HG03139 (cell line): ENCODE data around the gene HSPBP1.

Experiments
- ATAC-seq: cut with Tn5 transposase; IDR thresholded peaks from one replicate; pipeline ENCODE4 v1.9.1; 2021; ENCODE audit not compliant: unreplicated experiment

Gene HSPBP1

GRCh38 chr19:55305491-55305890 is 25.6 kb upstream of the HSPBP1 start:
- no peak for ATAC-seq

DNA sequence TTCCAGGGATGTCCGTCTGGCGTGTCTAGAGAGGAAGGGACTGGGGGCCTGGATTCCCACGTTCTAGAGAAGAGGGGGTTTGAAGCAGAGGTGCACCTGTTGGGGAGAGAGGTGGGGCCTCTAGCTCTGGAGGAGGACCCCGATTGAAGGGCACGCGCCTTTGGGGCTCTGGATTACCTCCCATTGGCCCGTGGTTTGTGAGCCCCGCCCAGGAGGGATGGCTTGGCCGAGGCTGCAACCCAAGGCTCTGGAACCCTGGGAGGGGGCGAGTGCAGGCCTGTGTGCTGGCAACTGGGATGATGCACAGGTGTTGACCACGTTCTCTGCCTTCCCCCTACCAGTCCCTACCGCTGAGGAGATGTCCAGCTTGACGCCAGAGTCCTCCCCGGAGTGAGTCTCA is 25.1 kb upstream of the HSPBP1 start:
- ATAC-seq, result no peak

GRCh38 chr19:55304279-55304978 is 24.5 kb upstream of the HSPBP1 start:
- ATAC-seq, result no peak

GRCh38 chr19:55303477-55303876 is 23.6 kb upstream of the HSPBP1 start:
- no peak for ATAC-seq

- no peak for ATAC-seq
These were observed 22.4 kb upstream of the HSPBP1 start for GRCh38 chr19:55302318-55302703.

GRCh38 chr19:55301459-55302317 is 21.8 kb upstream of the HSPBP1 start:
- ATAC-seq, result peak; percentile 52

DNA sequence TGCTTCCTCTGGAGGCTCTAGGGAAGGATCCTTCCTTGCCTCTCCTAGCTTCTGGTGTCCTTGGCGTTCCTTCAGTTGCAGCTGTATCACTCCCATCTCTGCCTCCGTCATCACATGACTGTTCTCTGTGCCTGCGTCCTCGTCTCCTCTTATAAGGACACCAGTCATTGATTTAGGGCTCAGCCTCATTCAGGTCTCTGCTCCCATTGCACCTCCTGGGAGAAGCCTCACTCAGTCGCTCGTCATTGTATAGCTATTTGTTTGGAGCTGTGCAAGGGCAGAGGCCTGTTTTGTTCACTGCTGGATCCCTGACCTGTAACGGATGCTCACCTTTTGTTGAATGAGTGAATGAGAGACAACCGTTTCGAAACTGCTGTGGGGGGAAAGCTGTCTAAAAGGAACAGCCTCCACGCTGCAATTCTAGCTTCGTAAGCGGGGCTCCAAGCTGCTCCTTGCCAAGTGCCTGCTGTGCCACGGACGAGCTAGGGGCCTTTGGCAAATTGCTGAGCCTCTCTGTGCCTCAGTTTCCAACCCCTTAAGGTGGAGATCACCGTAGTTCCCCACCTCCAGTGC is 21.1 kb upstream of the HSPBP1 start:
- no peak for ATAC-seq

GRCh38 chr19:55299991-55300390 is 20.1 kb upstream of the HSPBP1 start:
- no peak for ATAC-seq

GRCh38 chr19:55297267-55297666 is 17.4 kb upstream of the HSPBP1 start:
- ATAC-seq, result no peak

- no peak for ATAC-seq
These were observed 9.3 kb upstream of the HSPBP1 start for GRCh38 chr19:55289117-55289796.

GRCh38 chr19:55287361-55288079 is 7.6 kb upstream of the HSPBP1 start:
- ATAC-seq, result no peak

DNA sequence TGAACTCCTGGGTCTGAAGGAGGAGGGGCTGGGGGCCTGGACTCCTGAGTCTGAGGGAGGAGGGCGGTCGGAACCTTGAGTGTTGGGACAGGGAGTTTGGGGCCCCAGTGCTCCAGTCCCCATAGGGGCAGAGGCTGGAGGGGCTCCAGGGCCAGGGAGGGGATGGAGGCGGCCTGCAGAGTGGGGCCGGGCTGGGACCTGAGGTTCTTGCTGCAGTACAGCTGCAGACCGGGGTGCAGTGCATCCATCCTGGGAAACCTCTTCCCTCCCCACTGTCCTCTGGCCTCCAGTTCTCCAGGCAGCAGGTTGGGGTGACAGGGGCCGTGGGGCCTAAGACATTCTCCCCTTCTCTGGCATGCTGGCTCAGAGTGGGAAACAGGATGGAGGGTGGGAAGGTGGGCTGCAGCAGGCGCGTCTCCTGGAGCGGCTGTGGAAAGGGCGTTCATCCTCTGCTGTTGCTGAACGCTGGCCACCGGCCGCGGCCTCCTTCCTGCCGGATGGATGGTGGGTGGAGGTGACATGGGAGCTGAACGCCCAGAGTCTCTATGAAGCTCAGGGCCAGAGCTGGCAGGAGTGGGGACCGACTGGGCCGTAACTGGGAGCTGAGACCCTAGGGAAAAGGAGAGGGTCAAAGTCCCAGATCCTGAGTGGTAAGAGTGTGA is 5.5 kb upstream of the HSPBP1 start:
- no peak for ATAC-seq

DNA sequence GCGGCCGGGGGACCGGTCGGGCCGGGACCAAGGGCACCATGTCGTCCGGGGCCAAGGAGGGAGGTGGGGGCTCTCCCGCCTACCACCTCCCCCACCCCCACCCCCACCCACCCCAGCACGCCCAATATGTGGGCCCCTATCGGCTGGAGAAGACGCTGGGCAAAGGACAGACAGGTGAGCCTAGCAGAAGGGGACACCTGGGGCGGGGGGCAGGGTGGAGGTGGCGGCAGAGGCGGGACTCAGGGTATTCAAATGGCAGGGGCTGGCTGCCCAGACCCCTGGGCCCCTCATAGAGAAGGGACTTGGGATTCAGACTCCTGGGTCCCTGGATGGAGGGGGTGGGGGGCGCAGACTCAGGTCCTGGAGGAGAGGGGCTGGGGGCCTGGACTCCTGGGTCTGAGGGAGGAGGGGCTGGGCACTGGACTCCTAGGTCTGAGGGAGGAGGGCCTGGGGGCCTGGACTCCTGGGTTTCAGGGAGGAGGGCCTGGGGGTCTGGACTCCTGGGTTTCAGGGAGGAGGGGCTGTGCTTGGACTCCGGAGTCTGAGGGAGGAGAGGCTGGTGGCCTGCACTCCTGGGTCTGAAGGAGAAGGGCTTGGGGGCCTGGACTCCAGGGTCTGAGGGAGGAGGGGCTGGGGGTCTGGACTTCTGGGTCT is 4.6 kb upstream of the HSPBP1 start:
- ATAC-seq, result no peak

DNA sequence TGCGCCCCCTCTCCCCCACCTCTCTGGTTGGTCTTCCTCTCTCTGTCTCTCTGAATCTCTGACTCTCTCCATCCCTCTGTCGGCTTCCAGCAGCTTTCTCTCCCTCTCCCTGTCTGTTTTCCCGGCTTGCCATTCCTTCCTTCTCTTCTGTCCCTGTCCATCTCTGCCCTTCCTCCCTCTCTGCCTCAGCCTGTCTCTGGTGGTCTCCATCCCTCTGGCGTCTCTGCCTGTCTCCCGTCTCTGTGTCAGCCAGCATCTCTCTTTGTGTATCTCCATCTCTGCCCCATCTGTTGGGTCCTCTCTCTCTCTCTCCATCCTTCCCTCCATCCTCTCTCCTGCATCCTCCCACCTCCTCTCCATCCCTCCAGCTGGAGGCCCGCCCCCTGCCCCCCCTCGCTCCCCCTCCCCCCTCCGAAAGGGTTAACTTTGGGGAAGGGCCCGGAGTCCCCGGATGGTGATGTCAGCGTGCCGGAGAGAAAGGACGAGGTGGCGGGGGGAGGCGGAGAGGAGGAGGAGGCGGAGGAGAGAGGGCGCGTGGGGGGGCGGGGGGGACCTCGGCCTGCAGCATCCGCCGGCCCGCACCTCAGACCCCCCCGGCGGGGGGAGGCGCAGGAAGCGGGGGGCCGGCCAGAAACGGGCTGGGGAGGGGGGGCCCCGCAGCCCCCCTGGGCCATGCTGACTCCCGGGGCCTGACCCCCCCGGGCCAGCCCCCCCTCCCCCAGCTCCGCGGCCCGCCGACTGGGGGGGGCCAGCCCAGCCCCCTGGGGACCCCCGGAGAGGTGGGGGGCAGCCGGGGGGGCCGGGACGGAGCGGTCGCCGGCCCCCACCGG is 3.9 kb upstream of the HSPBP1 start, which contains the start of gene BRSK1:
TSS of gene BRSK1 (plus strand) at position 450 of the 830 bp plus-strand sequence. CDS start 446 bp downstream, outside the sequence.
- ATAC-seq, result no peak

DNA sequence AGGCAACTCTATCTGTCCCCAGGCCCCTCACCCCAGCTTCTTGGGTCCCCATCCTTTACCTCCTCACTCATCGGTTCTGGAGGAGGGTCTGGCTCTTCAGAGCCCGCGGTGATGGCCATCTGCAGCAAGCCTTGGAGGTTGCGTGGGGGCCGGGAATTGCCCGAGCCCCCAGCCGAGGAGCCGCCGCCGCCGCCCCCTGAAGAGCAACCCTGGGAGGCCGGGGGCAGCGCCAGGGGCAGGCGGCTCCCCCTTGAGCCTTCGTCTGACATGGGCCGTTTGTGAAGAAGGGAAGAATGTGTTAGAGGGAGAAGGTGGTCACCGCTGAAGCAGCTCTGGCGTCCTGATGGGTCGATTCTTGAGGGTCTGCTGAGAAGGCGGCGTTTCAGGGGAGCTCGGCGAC is 570 bp downstream of the HSPBP1 start:
- ATAC-seq, result no peak

DNA sequence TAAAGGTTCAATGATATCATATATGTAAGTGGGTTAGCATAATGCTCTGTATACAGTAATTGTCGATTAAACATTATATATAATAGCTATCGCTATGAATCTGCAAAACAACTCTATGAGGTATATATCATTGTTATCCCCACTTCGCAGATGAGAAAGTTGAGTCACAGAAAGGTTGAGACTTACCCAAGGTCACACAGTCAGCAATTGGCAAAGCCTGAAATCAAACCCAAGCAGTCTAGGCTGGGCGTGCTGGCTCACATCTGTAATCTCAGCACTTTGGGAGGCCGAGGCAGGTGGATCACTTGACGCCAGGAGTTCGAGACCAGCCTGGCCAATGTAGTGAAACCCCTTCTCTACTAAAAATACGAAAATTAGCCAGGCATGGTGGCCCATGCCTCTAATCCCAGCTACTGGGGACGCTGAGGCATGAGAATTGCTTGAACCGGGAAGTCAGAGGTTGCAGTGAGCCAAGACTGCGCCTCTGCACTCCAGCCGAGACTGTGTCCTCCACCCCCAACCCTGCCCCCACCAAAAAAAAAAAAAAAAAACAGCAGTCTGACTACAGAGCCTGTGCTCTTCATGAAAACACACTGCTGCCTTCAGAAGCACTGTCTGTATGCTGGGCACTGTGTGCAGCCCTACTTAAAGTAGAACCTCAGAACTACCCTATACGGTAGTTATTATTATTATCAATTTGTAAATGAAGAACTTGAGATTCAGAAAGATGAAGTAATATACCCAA is 1.3 kb downstream of the HSPBP1 start:
- no peak for ATAC-seq

DNA sequence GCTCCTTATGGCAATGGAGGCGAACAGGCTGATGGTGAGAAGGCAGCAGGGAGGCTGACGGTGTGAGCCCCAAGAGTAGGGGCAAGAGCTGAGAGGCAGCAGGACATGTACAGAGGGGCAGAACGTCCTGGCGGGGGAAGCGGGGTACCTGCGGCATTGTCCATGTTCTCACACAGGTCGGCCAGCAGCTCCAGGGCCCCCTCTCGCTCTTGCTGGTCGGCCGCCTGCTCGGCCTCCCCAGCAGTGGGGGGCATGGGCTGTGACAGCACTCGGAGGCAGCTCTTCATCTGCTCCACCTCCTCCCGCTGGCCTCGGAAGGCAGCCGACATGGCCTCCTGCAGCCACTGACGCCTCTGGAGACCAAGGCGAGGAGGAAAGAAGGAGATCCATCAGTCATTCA is 2.4 kb downstream of the HSPBP1 start:
- ATAC-seq, result no peak
